PFSK-1 (cell line): ENCODE results near the gene TTC13.

Experiments
- FOXP2 ChIP-seq: optimal IDR thresholded peaks from 2 replicates; pipeline ENCODE3; 2011; ENCODE audit warnings: borderline replicate concordance, control low read depth, inconsistent platforms; ENCODE audit not compliant: insufficient read depth; ENCODE audit errors: extremely low read length, extremely low read depth
- POLR2AphosphoS5 ChIP-seq: IDR thresholded peaks from 2 replicates; pipeline ENCODE4 v1.6.1; 2012; ENCODE audit warnings: low read depth, mild to moderate bottlenecking, control low read depth, low read length, moderate library complexity
- REST ChIP-seq, 2 experiments: IDR thresholded peaks; 2 replicates each; pipeline versions ENCODE4 v1.6.1 to v1.8.0; 2011 to 2012; ENCODE audit warnings: low read depth in 2 of 2, low read length in 2 of 2, control low read depth in 1 of 2, inconsistent platforms in 1 of 2, mild to moderate bottlenecking in 1 of 2, moderate library complexity in 1 of 2; ENCODE audit not compliant: insufficient read depth in 1 of 2
- SIN3A ChIP-seq: IDR thresholded peaks from 2 replicates; pipeline ENCODE4 v1.6.1; 2012; ENCODE audit warnings: mild to moderate bottlenecking, low read length, moderate library complexity, borderline replicate concordance; ENCODE audit not compliant: insufficient read depth
- TAF1 ChIP-seq: IDR thresholded peaks from 2 replicates; pipeline ENCODE4 v1.6.1; 2012; ENCODE audit warnings: low read length, control low read depth, borderline replicate concordance; ENCODE audit not compliant: insufficient read depth

TTC13 gene

DNA sequence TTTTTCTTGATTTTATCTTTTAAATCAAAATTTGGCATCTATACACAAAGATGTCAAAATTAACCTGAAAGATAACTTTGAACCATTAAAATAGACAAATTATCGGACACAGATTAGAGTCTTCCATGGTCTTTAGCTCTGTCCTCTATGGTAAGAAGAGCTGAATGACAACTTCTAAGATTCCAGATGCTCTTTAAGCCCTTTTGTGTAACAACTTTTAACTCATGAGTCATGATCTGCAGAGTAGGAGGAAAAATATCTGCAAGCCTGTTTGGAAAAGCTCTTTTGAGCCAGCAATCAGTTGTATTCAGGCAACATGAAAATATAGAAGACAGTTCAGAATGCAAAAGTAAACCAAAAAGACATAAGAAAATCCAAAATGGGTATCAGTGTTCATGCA lies 37.8 kb downstream of the TTC13 start:
- TF ChIP-seq SIN3A (no peak), POLR2AphosphoS5 (no peak), FOXP2 (no peak), REST (IDR thresholded peaks at IDR 0.05; ENCODE audit: insufficient read depth in 1 of 2, low read depth in 2 of 2, low read length in 2 of 2) (no peak), TAF1 (no peak)

DNA sequence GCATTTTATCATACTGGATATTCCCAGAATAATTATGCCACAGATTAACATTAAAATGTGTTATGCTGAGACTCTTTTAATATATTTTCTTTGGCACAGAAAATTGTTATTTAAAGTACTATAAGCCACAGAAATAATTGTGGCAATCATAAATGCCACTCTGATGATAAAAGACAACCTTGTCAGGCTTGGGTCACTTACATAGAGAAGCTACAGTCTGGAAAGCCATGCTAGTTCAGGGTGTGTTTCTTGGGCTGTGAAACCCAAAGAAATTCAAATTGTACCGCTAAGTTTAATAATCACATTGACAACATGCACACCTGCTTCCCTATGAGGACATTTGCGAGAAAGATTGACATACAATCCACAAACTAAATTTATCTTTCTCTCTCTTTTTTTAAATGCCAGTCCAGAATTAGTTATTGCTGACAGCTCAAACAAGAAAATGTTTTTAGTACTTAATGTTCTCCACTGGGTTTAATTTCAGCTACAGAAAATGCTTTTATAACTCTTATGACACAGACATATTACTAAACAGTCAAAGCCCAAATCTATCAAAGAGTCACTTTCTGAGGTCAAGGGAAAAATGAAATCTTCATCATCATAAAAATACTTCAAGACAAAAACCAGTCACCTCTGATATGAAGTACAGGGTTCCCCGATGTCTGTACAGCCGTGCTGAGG lies 38.7 kb downstream of the TTC13 start:
- TF ChIP-seq REST (IDR thresholded peaks at IDR 0.05; ENCODE audit: insufficient read depth in 1 of 2, low read depth in 2 of 2, low read length in 2 of 2), result no peak
- no peak for TF ChIP-seq SIN3A
- no peak for TF ChIP-seq TAF1
- no peak for TF ChIP-seq FOXP2
- no peak for TF ChIP-seq POLR2AphosphoS5

DNA sequence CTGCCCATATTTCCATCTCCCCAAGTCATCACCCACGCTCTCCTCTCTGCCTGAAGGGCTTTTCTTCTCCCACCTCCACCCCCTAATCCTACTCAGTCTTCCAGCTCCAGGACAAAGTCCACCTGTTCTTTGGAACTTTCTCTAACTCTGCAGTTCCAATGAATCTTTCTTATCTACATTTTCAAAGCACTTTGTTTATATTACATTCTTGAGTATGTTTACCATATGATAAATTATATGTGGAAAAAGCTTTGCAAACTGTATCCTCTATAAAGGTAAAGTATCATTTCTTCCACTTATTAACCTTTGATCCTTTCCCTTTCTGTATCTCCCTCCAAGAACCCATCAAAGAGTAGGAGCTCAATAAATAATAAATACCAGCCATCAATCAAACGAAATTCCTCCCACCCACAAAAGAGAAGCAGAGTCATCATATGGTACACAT lies 39.7 kb downstream of the TTC13 start:
- TF ChIP-seq POLR2AphosphoS5 (no peak), SIN3A (no peak), FOXP2 (no peak), TAF1 (no peak), REST (IDR thresholded peaks at IDR 0.05; ENCODE audit: insufficient read depth in 1 of 2, low read depth in 2 of 2, low read length in 2 of 2) (no peak)

- TF ChIP-seq SIN3A, result no peak
- no peak for TF ChIP-seq POLR2AphosphoS5
- no peak for TF ChIP-seq TAF1
- TF ChIP-seq REST (IDR thresholded peaks at IDR 0.05; ENCODE audit: insufficient read depth in 1 of 2, low read depth in 2 of 2, low read length in 2 of 2), result no peak
- TF ChIP-seq FOXP2, result no peak
Observed at GRCh38 chr1:230937371-230937770, 41.3 kb downstream of the TTC13 start.
